Activated gamma-delta T cell treated with anti-CD3 and anti-CD28 coated beads, Interleukin-2, amount 50 U/mL, for 16 hours (primary cell): ENCODE measurements around the gene AEBP1.

ENCODE experiments used
- DNase-seq: peaks from one replicate; pipeline ENCODE4 v3.0.0-alpha.2; 2020; ENCODE audit warnings: low read depth

The AEBP1 gene

GRCh38 chr7:44103923-44104859, at the start of gene AEBP1:
AEBP1 (plus strand) TSS chr7:44104345; CDS start chr7:44104666, 321 bp downstream.
- no peak for DNase-seq

GRCh38 chr7:44056681-44057080, 47.5 kb upstream of the AEBP1 start:
- DNase-seq: no peak

GRCh38 chr7:44057181-44057848, 46.8 kb upstream of the AEBP1 start:
- no peak for DNase-seq

- DNase-seq: no peak
Observed at GRCh38 chr7:44057849-44058758, 46.0 kb upstream of the AEBP1 start.

- DNase-seq: no peak
Observed at GRCh38 chr7:44058759-44059218, 45.4 kb upstream of the AEBP1 start.

GRCh38 chr7:44059219-44060090, 44.7 kb upstream of the AEBP1 start:
- no peak for DNase-seq

GRCh38 chr7:44060091-44060947, 43.8 kb upstream of the AEBP1 start:
- no peak for DNase-seq

- no peak for DNase-seq
Observed at GRCh38 chr7:44060948-44061644, 43.0 kb upstream of the AEBP1 start.

- no peak for DNase-seq
Observed at GRCh38 chr7:44061645-44062179, 42.4 kb upstream of the AEBP1 start.

- no peak for DNase-seq
Observed at GRCh38 chr7:44062180-44062902, 41.8 kb upstream of the AEBP1 start.

- no peak for DNase-seq
Observed at GRCh38 chr7:44062903-44063295, 41.2 kb upstream of the AEBP1 start.

- DNase-seq: no peak
Observed at GRCh38 chr7:44063547-44063893, 40.6 kb upstream of the AEBP1 start.

- no peak for DNase-seq
Observed at GRCh38 chr7:44063894-44064651, 40.1 kb upstream of the AEBP1 start.

GRCh38 chr7:44064791-44065430, 39.2 kb upstream of the AEBP1 start:
- DNase-seq: no peak

GRCh38 chr7:44065431-44066110, 38.6 kb upstream of the AEBP1 start, which contains the start of gene PGAM2:
PGAM2 (minus strand) TSS chr7:44065567; CDS start chr7:44065529, 38 bp downstream.
- DNase-seq: no peak

GRCh38 chr7:44066111-44066460, 38.1 kb upstream of the AEBP1 start:
- no peak for DNase-seq
